HepG2 (cell line): ENCODE results near the gene MARCHF2.
"Not testable (repeated sequence)": the region's sequence is repeated elsewhere in the genome, so short reads cannot be mapped to it uniquely, and the experiment has no call there.

Experiments
- EZH2 ChIP-seq: conservative IDR thresholded peaks from 2 replicates; pipeline ENCODE4 v1.6.1; 2012; ENCODE audit warnings: mild to moderate bottlenecking, low read depth, low read length, moderate library complexity
- FOSL2 ChIP-seq: sonication (generic); formaldehyde crosslinking; IDR thresholded peaks from 2 replicates; pipeline ENCODE4 v1.4.0; 2020; ENCODE audit warnings: missing genetic modification reagents
- FOXP1 ChIP-seq, 2 experiments: fragments of 450-650 bp in 1 of 2; IDR thresholded peaks; 2 replicates each; pipeline ENCODE4 v1.6.1; 2017 to 2018; ENCODE audit warnings: antibody characterized with exemption in 1 of 2
- GTF2F1 ChIP-seq: fragments of 150-350 bp; IDR thresholded peaks from 2 replicates; pipeline ENCODE4 v1.6.1; 2014; ENCODE audit warnings: low read length
- NCOR1 ChIP-seq: fragments of 200-600 bp; sonication (generic); IDR thresholded peaks from 2 replicates; pipeline ENCODE4 v1.7.0; 2017; ENCODE audit warnings: antibody characterized with exemption, low read length, borderline replicate concordance
- NFE2L1 ChIP-seq: sonication (generic); formaldehyde crosslinking; IDR thresholded peaks from 2 replicates; pipeline ENCODE4 v1.4.0; 2020; ENCODE audit warnings: missing genetic modification reagents, mild to moderate bottlenecking, borderline replicate concordance
- POLR2A ChIP-seq, 2 experiments: IDR thresholded peaks; 2 replicates each; pipeline ENCODE4 v1.6.1; 2011; ENCODE audit warnings: low read depth in 2 of 2, low read length in 2 of 2, mild to moderate bottlenecking in 1 of 2, moderate library complexity in 1 of 2; ENCODE audit not compliant: insufficient read depth in 1 of 2
- YY1 ChIP-seq: IDR thresholded peaks from 2 replicates; pipeline ENCODE4 v1.6.1; 2011; ENCODE audit warnings: low read length, low read depth, moderate library complexity, mild to moderate bottlenecking; ENCODE audit not compliant: insufficient read depth, insufficient replicate concordance
- ZNF619 ChIP-seq: sonication (generic); formaldehyde crosslinking; IDR thresholded peaks from 2 replicates; pipeline ENCODE4 v1.4.0; 2020; ENCODE audit warnings: mild to moderate bottlenecking, missing genetic modification reagents
- TF ChIP-seq, protein P1 (sequence below), 2 experiments: sonication (generic) in 1 of 2; formaldehyde crosslinking in 1 of 2; IDR thresholded peaks; 2 replicates each; pipeline versions ENCODE4 v1.5.1 to v1.6.1; 2011 to 2020; ENCODE audit warnings: borderline replicate concordance in 1 of 2, low read depth in 1 of 2, low read length in 1 of 2, mild to moderate bottlenecking in 1 of 2, missing genetic modification reagents in 1 of 2, moderate library complexity in 1 of 2
- TF ChIP-seq, protein P2 (sequence below): sonication (generic); formaldehyde crosslinking; IDR thresholded peaks from 2 replicates; pipeline ENCODE4 v1.4.0; 2020; ENCODE audit warnings: missing genetic modification reagents
- TF ChIP-seq, protein P3 (sequence below): sonication (generic); formaldehyde crosslinking; IDR thresholded peaks from 2 replicates; pipeline ENCODE4 v1.8.1; 2023; ENCODE audit warnings: missing genetic modification reagents, inconsistent platforms, borderline replicate concordance
- TF ChIP-seq, protein P4 (sequence below): sonication (generic); formaldehyde crosslinking; IDR thresholded peaks from 2 replicates; pipeline ENCODE4 v1.5.0; 2020; ENCODE audit warnings: mild to moderate bottlenecking, missing genetic modification reagents, moderate library complexity

DNA sequence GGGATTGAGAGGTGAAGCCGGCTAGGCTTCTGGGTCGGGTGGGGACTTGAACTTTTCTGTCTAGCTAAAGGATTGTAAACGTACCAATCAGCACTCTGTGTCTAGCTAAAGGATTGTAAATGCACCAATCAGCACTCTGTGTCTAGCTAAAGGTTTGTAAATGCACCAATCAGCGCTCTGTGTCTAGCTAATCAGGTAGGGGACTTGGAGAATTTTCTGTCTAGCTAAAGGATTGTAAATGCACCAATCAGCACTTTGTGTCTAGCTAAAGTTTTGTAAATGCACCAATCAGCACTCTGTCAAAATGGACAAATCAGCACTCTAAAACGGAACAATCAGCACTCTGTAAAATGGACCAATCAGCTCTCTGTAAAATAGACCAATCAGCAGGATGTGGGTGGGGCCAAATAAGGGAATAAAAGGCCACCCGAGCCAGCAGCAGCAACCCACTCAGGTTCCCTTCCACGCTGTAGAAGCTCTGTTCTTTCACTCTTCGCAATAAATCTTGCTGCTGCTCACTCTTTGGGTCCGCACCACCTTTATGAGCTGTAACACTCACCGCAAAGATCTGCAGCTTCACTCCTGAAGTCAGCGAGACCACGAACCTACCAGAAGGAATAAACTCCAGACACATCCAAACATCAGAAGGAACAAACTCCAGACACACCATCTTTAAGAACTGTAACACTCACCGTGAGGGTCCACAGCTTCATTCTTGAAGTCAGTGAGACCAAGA is 33.8 kb upstream of the MARCHF2 start:
- not testable (repeated sequence) for TF ChIP-seq FOSL2; NCOR1; YY1; GTF2F1; EZH2; NFE2L1 (CRISPR knock-in tag); FOXP1 (IDR thresholded peaks at IDR 0.05); FOXP1 (CRISPR knock-in tag; IDR thresholded peaks at IDR 0.05); ZNF619 (CRISPR knock-in tag); POLR2A (IDR thresholded peaks at IDR 0.05; ENCODE audit: insufficient read depth in 1 of 2, low read depth in 2 of 2, low read length in 2 of 2)
- TF ChIP-seq, protein P1, sequence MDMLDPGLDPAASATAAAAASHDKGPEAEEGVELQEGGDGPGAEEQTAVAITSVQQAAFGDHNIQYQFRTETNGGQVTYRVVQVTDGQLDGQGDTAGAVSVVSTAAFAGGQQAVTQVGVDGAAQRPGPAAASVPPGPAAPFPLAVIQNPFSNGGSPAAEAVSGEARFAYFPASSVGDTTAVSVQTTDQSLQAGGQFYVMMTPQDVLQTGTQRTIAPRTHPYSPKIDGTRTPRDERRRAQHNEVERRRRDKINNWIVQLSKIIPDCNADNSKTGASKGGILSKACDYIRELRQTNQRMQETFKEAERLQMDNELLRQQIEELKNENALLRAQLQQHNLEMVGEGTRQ (IDR thresholded peaks at IDR 0.05; ENCODE audit: low read depth, low read length) = not testable (repeated sequence)
- TF ChIP-seq, protein P1 (CRISPR knock-in tag; IDR thresholded peaks at IDR 0.05; ENCODE audit: borderline replicate concordance) = not testable (repeated sequence)
- TF ChIP-seq, protein P2, sequence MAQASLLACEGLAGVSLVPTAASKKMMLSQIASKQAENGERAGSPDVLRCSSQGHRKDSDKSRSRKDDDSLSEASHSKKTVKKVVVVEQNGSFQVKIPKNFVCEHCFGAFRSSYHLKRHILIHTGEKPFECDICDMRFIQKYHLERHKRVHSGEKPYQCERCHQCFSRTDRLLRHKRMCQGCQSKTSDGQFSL (CRISPR knock-in tag) = not testable (repeated sequence)
- TF ChIP-seq, protein P3, sequence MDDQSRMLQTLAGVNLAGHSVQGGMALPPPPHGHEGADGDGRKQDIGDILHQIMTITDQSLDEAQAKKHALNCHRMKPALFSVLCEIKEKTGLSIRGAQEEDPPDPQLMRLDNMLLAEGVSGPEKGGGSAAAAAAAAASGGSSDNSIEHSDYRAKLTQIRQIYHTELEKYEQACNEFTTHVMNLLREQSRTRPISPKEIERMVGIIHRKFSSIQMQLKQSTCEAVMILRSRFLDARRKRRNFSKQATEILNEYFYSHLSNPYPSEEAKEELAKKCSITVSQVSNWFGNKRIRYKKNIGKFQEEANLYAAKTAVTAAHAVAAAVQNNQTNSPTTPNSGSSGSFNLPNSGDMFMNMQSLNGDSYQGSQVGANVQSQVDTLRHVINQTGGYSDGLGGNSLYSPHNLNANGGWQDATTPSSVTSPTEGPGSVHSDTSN (CRISPR knock-in tag) = not testable (repeated sequence)
- TF ChIP-seq, protein P4, sequence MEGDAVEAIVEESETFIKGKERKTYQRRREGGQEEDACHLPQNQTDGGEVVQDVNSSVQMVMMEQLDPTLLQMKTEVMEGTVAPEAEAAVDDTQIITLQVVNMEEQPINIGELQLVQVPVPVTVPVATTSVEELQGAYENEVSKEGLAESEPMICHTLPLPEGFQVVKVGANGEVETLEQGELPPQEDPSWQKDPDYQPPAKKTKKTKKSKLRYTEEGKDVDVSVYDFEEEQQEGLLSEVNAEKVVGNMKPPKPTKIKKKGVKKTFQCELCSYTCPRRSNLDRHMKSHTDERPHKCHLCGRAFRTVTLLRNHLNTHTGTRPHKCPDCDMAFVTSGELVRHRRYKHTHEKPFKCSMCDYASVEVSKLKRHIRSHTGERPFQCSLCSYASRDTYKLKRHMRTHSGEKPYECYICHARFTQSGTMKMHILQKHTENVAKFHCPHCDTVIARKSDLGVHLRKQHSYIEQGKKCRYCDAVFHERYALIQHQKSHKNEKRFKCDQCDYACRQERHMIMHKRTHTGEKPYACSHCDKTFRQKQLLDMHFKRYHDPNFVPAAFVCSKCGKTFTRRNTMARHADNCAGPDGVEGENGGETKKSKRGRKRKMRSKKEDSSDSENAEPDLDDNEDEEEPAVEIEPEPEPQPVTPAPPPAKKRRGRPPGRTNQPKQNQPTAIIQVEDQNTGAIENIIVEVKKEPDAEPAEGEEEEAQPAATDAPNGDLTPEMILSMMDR (CRISPR knock-in tag) = not testable (repeated sequence)
